ENCODE data around the gene TRO.

DNA sequence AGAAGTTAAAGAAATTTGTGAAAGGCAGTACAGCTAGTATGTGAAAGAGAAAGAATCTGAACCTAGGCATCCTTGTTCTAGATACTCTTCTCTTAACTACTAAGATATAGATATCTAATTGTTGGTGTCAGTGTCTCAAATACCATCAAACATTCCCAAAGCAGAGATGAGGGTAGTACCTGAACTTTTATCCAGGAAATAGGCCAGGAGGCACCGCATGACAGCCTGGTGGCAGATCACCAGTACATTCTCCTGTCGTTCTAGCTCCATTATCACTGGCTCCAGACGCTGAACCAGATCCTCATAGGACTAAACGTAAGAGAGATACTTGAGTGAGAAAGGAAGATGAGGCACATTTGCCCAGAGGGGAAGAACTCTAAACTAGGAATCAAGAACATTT is 16.8 kb downstream of the TRO start:
- no peak for TF ChIP-seq POLR2A (IDR thresholded peaks at IDR 0.05)
- TF ChIP-seq, protein P1, sequence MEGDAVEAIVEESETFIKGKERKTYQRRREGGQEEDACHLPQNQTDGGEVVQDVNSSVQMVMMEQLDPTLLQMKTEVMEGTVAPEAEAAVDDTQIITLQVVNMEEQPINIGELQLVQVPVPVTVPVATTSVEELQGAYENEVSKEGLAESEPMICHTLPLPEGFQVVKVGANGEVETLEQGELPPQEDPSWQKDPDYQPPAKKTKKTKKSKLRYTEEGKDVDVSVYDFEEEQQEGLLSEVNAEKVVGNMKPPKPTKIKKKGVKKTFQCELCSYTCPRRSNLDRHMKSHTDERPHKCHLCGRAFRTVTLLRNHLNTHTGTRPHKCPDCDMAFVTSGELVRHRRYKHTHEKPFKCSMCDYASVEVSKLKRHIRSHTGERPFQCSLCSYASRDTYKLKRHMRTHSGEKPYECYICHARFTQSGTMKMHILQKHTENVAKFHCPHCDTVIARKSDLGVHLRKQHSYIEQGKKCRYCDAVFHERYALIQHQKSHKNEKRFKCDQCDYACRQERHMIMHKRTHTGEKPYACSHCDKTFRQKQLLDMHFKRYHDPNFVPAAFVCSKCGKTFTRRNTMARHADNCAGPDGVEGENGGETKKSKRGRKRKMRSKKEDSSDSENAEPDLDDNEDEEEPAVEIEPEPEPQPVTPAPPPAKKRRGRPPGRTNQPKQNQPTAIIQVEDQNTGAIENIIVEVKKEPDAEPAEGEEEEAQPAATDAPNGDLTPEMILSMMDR (IDR thresholded peaks at IDR 0.05), result no peak

Data from Peyer's patch (tissue), 4 donors.